Naive thymus-derived CD8-positive, alpha-beta T cell (primary cell): ENCODE results near the gene SNX1. TPM values are rescaled to one million over a fixed set of nuclear protein-coding genes. Genes with fewer than 3 reads are reported as not detected.

ENCODE experiments used
- ATAC-seq, 2 donors: fragments of 150-1000 bp; cut with Tn5 transposase in 1 of 2; sonication (Bioruptor Pico), chemical (Tn5 transposase) in 1 of 2; 1 replicate in 1 of 2; 2 replicates in 1 of 2; pipeline ENCODE4 v1.10.0; 2021; ENCODE audit warnings: mild to moderate bottlenecking in 2 of 2, moderate library complexity in 2 of 2
- POLR2A ChIA-PET: fragments of 350-600 bp; sonication (Branson Sonifier 250); formaldehyde crosslinking; loops from one replicate; lab custom pipeline; 2021; ENCODE audit warnings: antibody characterized with exemption; lab: Charles Lee
- DNase-seq, 10 donors: peaks; one replicate each; pipeline versions ENCODE4 v3.0.0 to v3.0.0-alpha.2; 2020 to 2022
- H3K27ac Mint-ChIP-seq, 10 donors: one replicate each; pipeline ENCODE4 v1.8.0; 2020 to 2022; ENCODE audit warnings: mild to moderate bottlenecking in 10 of 10, mixed read lengths in 10 of 10, moderate library complexity in 4 of 10, inconsistent platforms in 1 of 10
- H3K27me3 Mint-ChIP-seq, 5 donors: one replicate each; pipeline ENCODE4 v1.8.0; 2021 to 2022; ENCODE audit warnings: mixed read lengths in 5 of 5
- H3K36me3 Mint-ChIP-seq, 3 donors: one replicate each; pipeline ENCODE4 v1.8.0; 2020 to 2022; ENCODE audit warnings: mixed read lengths in 3 of 3, mild to moderate bottlenecking in 2 of 3, inconsistent platforms in 1 of 3
- H3K4me1 Mint-ChIP-seq, 4 donors: one replicate each; pipeline ENCODE4 v1.8.0; 2021 to 2022; ENCODE audit warnings: mixed read lengths in 4 of 4
- H3K4me3 Mint-ChIP-seq, 10 donors: one replicate each; pipeline ENCODE4 v1.8.0; 2020 to 2022; ENCODE audit warnings: mild to moderate bottlenecking in 10 of 10, mixed read lengths in 10 of 10, moderate library complexity in 6 of 10, inconsistent platforms in 1 of 10
- H3K9me3 Mint-ChIP-seq, 9 donors: one replicate each; pipeline ENCODE4 v1.8.0; 2020 to 2022; ENCODE audit warnings: mixed read lengths in 9 of 9, mild to moderate bottlenecking in 3 of 9, inconsistent platforms in 1 of 9, moderate library complexity in 1 of 9
- polyA plus RNA-seq, 3 donors: library from polyadenylated mRNA; unstranded; fragments of 300-500 nt; fragmentation: Illumina TruSeq; gene quantifications; one replicate each; pipeline ENCODE4 v1.2.3, GENCODE V29; 2021
- total RNA-seq, 8 experiments: library from RNA in 2 of 8; stranded (reverse) in 2 of 8; gene quantifications; one replicate each; pipeline ENCODE4 v1.2.3 and lab custom pipeline; 2021 to 2026

Gene SNX1
- total and polyA plus RNA-seq, 5 experiments from 2014 or later = 42.7 to 143 (median 72.6) TPM

DNA sequence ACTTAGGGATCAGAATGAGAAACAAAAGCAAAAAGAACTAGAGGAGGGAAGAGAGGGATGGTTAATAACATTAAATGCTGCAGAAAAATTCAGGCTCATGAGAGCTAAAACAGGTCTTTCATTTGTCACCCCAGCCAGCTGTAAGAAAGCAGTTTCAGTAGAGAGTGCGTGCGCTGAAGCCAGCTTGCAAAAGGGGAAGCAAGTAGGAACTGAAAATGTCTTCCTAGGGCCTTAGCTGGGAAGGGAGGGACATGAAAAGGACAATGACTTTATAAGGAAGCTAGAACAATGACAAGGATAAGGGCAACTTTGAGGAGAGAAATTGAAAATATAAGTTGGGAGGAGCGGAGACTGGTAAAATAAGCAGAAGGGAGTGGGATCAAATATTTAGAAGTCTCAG is 5.3 kb upstream of the SNX1 start:
- Mint-ChIP-seq H3K9me3 (no peaks in the 10 kb centered on the region), H3K27ac (peak overlapping the region in 3 of 10 donors; percentile 74 to 82 (median 80)), H3K4me3 (peak overlapping the region in 4 of 10 donors; percentile 5 to 51 (median 33)), H3K36me3 (peaks cover 4 to 40% (median 10%) of the 10 kb centered on the region in 3 donors), H3K27me3 (no peaks in the 10 kb centered on the region), H3K4me1 (peaks cover 29 to 60% (median 51%) of the 10 kb centered on the region in 4 donors)
- ATAC-seq (no peak), DNase-seq (no peak)
- POLR2A ChIA-PET = interaction anchor here (0.5 kb wide), 1 partner anchor 384 kb away, joined by 3 read pairs; no protein-coding TSS in a partner anchor

DNA sequence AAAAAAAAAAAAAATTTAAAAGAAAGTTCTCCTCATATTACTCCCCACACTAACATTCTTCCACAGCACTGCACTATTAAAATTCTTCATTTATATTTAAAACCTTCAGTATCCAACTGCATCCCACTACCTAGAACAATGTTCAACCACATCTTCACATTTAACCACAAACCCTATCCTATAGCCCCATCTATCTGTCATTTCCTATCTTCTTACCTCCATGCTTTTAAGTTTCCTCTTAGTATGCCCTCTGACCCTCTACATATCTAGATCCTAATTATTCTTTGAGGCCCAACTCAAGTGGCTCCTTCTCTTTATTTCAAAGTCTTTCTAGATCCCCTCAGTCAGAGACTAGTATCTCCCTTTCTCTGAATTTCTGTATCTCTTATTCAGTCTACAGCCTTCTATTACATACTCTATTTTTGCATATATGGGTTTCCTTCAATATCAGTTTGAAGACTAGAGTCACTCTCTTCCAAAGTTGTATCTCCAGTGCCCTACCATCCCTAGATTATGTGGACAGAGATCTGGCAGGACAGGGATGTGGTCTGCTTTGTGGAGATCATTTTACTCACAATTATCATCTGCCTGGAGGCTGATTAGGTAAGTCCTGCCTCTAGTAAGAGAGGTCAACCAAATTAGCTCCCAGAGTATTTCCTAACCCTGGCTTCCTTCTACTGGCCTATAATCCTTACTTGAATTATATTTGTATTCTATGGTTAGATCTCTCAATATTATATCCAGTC is 3.5 kb upstream of the SNX1 start:
- peak in 3 of 10 donors; percentile 22 to 44 (median 34) for DNase-seq
- Mint-ChIP-seq H3K27ac (peak overlapping the region in 9 of 10 donors; percentile 94 to 100 (median 100)), H3K9me3 (no peaks in the 10 kb centered on the region), H3K36me3 (peaks cover 4 to 33% (median 10%) of the 10 kb centered on the region in 3 donors), H3K27me3 (no peaks in the 10 kb centered on the region), H3K4me1 (peaks cover 36 to 77% (median 67%) of the 10 kb centered on the region in 4 donors), H3K4me3 (peak overlapping the region; percentile 93 to 100 (median 97))
- POLR2A ChIA-PET = interaction anchor here (0.9 kb wide), 1 partner anchor 9 kb away, joined by 7 read pairs; no protein-coding TSS in a partner anchor
- no peak for ATAC-seq

DNA sequence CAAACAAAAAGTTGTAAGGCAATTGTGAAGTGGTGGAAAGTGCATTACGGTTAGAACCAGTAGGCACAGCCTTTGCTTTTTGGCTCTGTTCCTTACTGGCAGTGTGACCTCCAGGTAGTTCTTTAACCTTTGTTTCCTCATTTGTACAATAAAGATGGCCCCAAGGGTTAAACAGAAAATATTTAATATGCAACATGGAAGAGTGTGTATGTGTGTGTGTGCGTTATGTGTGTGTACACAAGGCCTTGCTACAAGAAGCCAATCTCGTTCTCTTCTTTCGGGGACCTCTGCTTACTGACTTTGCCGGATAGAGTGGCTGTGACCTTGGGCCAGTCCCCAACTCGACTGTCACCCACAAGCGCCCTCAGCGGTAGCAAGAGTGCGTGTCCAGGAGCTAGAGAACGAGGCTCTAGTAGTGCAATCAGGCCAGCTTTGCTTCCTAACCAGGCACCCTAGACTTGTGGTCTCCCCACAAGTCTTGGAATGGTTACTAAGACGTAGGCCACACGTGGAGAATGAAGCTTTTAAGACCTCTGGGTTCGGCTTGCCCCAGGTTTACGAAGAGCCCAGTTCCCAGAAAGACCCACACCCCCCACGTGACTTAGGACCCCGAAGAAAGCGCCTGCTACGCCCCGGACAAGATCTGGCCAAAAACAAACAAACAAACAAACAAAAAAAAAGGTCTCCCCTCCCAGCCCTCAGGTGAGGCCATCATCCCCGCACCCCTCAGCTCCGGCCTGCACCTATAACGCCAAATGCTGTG is 2.7 kb upstream of the SNX1 start:
- ATAC-seq = peak in 1 of 2 donors; percentile 0
- H3K27ac Mint-ChIP-seq = peak overlapping the region; percentile 94 to 100 (median 100)
- no peaks in the 10 kb centered on the region for H3K9me3 Mint-ChIP-seq
- DNase-seq = peak in 9 of 10 donors; percentile 2 to 59 (median 16)
- POLR2A ChIA-PET = interaction anchor here (0.6 to 3.6 kb wide), 16 partner anchors 9 to 901 kb away, joined by 3 to 27 read pairs (median 4); partner anchors contain the start of genes PPIB, TRIP4 and USP3
- peaks cover 41 to 85% (median 75%) of the 10 kb centered on the region in 4 donors for H3K4me1 Mint-ChIP-seq
- peak overlapping the region; percentile 93 to 100 (median 97) for H3K4me3 Mint-ChIP-seq
- H3K36me3 Mint-ChIP-seq = peaks cover 4 to 26% (median 6%) of the 10 kb centered on the region in 3 donors
- no peaks in the 10 kb centered on the region for H3K27me3 Mint-ChIP-seq

DNA sequence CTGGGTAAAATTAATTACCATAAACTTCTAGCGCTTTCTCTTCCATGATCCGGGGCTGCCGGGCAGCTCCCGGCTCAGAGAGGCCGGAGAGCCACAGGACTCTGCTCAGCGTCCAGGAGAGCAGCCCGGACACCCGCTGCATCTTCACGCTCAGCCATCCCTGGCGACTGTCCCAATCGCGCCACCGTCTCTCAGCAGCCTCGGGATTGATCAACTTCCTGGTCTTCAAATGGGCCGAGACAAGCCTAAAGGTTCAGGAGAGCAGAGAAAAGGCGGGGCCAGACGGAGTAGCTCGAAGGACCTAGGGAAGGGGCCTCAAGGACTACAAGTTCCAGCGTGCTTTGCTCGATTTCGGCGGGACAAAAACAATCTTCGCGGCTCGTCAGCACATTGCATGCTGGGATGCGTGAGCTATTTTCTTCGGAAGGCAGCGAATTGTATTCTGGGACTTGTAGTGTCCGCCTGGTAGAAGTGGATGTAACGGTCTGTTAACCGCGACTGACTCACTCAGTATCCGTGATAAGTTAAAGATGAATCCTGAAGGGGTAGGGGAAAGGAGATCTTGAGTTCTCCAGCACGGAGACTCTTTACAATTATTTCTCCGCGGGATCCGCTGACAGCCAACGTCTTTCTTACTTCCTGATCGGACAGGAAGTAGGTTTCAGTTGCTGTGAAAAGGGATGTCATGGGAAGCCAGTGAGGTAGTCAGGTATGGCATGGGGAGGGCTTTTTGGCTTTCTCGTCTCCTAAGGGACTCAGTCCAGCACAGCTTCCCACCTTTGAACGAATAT is 2.0 kb upstream of the SNX1 start, which contains the start of gene CIAO2A:
CIAO2A (minus strand) TSS at position 212 of the 791 bp plus-strand sequence; CDS start at position 142, 70 bp downstream.
- Mint-ChIP-seq H3K4me3 (peak within 1 kb of the TSS; percentile 93 to 100 (median 97)), H3K9me3 (no peaks in the 10 kb centered on the region), H3K27me3 (no peaks in the 10 kb centered on the region), H3K4me1 (peaks cover 42 to 89% (median 80%) of the 10 kb centered on the region in 4 donors), H3K36me3 (peaks cover 3 to 19% (median 4%) of the 10 kb centered on the region in 3 donors), H3K27ac (peak within 1 kb of the TSS; percentile 94 to 100 (median 100))
- peak; percentile 69 to 72 for ATAC-seq
- peak; percentile 69 to 95 (median 88) for DNase-seq
- POLR2A ChIA-PET = interaction anchor here (0.6 to 3.6 kb wide), 17 partner anchors 9 to 902 kb away, joined by 3 to 27 read pairs (median 4); partner anchors contain the start of genes PPIB, TRIP4 and USP3

DNA sequence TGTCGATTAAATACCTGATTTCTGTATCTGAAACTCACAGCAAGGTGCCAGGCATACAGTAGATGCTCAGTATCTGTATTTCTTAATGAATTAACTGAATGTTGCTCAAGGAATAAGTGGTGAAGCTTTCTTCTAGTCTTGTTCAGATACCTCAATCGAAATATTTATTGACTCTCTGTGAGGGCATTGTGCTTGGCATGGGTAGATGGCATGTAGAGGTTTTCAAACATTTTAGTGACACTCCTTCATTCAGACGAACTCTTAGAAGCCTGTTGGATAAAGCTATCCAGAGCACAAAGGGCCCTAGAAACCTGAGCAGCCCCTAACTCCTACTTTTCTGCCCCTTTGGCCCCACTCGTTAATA is 369 bp upstream of the SNX1 start:
- H3K9me3 Mint-ChIP-seq = no peaks in the 10 kb centered on the region
- no peak for DNase-seq
- peaks cover 0 to 9% (median 2%) of the 10 kb centered on the region in 3 donors for H3K36me3 Mint-ChIP-seq
- peak overlapping the region; percentile 94 to 100 (median 100) for H3K27ac Mint-ChIP-seq
- POLR2A ChIA-PET = interaction anchor here (0.6 to 3.6 kb wide), 14 partner anchors 9 to 904 kb away, joined by 3 to 27 read pairs (median 4); partner anchors contain the start of genes PPIB, SNX22, TRIP4 and USP3
- H3K4me3 Mint-ChIP-seq = peak overlapping the region; percentile 93 to 100 (median 97)
- peaks cover 37 to 91% (median 84%) of the 10 kb centered on the region in 4 donors for H3K4me1 Mint-ChIP-seq
- ATAC-seq = no peak
- H3K27me3 Mint-ChIP-seq = no peaks in the 10 kb centered on the region

DNA sequence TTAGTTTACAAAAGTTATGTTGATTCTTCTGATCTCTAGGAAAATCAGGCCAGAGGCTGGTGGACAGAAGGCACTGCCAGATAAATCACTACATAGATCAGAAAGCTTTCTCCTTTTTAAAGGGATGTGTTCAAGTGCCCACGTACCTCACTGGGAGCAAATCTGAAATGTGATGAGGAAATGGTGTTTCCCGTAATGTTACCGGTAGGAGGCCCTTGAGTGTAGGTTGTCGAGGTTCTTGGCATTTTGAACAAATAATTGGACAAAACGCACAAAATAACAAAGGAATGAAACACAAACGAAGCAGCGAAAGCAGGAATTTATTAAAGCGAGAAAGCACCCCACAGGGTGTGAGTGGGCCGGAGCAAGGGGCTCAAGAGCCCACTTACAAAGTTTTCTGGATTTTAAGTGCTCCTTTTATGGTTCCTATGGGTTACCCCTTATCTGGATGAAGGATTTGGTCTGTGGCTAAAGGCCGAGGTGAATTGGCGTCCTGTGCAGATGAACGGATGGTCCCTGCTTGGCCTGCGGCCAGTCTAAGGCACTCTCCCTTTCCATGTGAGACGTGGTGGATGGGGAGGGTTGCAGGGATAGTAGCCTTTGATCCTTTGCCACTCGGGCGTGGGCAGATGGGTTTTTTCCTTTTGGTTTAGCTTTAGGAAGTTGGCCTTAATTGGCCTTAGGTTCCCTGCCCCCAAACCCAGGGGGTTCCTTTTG is 1.0 kb downstream of the SNX1 start:
- Mint-ChIP-seq H3K27ac (peak overlapping the region; percentile 94 to 100 (median 100)), H3K9me3 (no peaks in the 10 kb centered on the region), H3K27me3 (no peaks in the 10 kb centered on the region), H3K36me3 (peaks cover 0 to 7% (median 2%) of the 10 kb centered on the region in 3 donors), H3K4me1 (peaks cover 33 to 92% (median 89%) of the 10 kb centered on the region in 4 donors), H3K4me3 (peak overlapping the region; percentile 93 to 100 (median 97))
- ATAC-seq (no peak), DNase-seq (peak in 3 of 10 donors; percentile 5 to 16 (median 15))
- POLR2A ChIA-PET = interaction anchor here (0.9 to 1.6 kb wide), 3 partner anchors 56 to 1772 kb away, joined by 3 to 6 read pairs (median 3); partner anchors contain the start of gene RAB11A

DNA sequence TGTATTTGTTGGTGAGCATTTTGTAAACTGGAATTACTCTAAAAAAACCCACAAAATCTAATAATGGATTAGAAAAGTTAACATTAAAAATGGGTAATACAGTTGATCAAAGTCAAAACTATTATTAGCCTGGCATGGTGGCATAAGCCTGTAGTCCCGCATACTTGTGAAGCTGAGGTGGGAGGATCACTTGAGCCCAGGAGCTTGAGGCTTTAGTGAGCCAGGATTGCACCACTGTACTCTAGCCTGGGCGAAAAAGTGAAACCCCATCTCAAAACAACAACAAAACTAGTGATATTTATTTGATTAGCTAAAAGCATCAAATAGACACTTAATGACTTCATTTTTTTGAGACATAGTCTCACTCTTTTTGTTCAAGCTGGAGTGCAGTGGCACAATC is 3.6 kb downstream of the SNX1 start:
- Mint-ChIP-seq H3K27me3 (no peaks in the 10 kb centered on the region), H3K27ac (peak overlapping the region in 1 of 10 donors; percentile 14), H3K36me3 (peaks cover 3 to 20% (median 5%) of the 10 kb centered on the region in 3 donors), H3K9me3 (peaks cover 0 to 2% (median 0%) of the 10 kb centered on the region in 9 donors), H3K4me1 (peaks cover 23 to 86% (median 76%) of the 10 kb centered on the region in 4 donors), H3K4me3 (no peak overlapping the region)
- DNase-seq (no peak), ATAC-seq (no peak)
- POLR2A ChIA-PET = interaction anchor here (0.9 kb wide), 1 partner anchor 64 kb away, joined by 3 read pairs; the partner anchor contains the start of gene PPIB

DNA sequence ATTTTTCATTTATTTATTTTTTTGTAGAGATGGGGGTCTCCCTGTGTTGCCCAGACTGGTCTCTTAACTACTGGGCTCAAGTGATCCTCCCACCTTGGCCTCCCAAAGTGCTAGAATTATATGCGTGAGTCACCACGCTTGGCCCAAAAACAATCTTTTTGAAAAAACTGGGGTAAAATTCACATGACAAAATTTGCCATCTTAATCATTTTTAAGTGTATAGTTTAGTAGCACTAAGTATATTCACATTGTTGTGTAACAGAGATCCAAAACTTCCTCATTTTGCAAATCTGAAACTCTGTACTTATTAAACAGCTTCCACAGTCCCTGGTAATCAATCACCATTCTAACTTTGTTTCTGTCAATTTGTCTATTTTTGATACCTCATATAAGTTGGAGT is 5.2 kb downstream of the SNX1 start:
- DNase-seq (no peak), ATAC-seq (no peak)
- Mint-ChIP-seq H3K36me3 (peaks cover 3 to 18% (median 5%) of the 10 kb centered on the region in 3 donors), H3K4me1 (peaks cover 21 to 80% (median 65%) of the 10 kb centered on the region in 4 donors), H3K27ac (peak overlapping the region in 3 of 10 donors; percentile 27 to 62 (median 43)), H3K4me3 (no peak overlapping the region), H3K9me3 (peaks cover 0 to 2% (median 0%) of the 10 kb centered on the region in 9 donors), H3K27me3 (no peaks in the 10 kb centered on the region)
- POLR2A ChIA-PET = no interaction called here

DNA sequence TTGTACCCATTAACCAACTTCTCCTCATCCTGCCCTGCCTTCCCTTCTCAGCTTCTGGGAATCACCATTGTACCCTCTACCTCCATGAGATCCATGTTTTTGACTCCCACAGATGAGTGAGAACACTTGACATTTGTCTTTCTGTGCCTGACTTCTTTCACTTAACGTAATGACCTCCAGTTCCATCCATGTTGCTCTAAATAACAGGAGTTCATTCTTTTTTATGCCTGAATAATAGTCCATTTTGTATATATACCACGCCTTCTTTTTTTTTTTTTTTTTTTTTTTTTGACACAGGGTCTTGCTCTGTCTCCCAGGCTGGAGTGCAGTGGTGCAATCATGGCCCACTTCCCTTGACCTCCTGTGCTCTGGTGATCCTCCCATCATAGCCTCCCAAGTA is 6.7 kb downstream of the SNX1 start:
- ATAC-seq (no peak), DNase-seq (no peak)
- Mint-ChIP-seq H3K27me3 (no peaks in the 10 kb centered on the region), H3K4me3 (no peak overlapping the region), H3K4me1 (peaks cover 22 to 79% (median 63%) of the 10 kb centered on the region in 4 donors), H3K36me3 (peaks cover 3 to 21% (median 5%) of the 10 kb centered on the region in 3 donors), H3K27ac (no peak overlapping the region), H3K9me3 (peaks cover 0 to 2% (median 0%) of the 10 kb centered on the region in 9 donors)
- POLR2A ChIA-PET = interaction anchor here (1.2 kb wide), 1 partner anchor 9 kb away, joined by 3 read pairs; the partner anchor contains the start of gene CIAO2A

DNA sequence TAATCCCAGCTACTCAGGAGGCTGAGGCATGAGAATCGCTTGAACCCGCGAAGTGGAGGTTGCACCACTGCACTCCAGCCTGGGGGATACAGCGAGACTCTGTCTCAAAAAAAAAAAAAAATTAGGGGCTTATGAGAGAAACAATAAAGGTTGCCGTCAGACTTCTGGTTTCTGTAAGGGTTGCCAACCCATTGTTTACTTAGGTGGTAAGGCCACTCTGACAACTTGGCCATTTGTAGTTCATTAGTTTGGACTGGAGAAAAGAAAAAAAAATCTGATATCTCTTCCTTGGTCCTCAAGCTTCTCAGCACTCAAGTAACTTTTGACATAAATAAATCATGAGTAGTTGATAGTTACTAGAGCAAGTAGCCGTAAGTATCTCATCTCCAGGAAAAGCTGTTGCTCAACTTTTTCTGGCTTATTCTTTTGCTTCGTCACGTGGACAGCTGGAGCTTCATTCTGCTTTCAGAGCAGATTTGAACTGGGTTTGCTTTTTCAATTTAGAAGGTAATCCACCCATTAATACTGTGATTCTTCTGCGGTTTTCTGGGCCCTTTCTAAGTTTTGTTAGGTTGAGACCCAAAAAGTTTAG is 9.4 kb downstream of the SNX1 start:
- H3K27ac Mint-ChIP-seq = peak overlapping the region in 2 of 10 donors; percentile 40 to 53
- POLR2A ChIA-PET = interaction anchor here (0.7 kb wide), 1 partner anchor 60 kb away, joined by 4 read pairs; no protein-coding TSS in a partner anchor

More for the DNA sequence above, 9.4 kb downstream of the SNX1 start:
- Mint-ChIP-seq H3K4me3 (no peak overlapping the region), H3K9me3 (peaks cover 0 to 2% (median 0%) of the 10 kb centered on the region in 9 donors), H3K36me3 (peaks cover 3 to 20% (median 3%) of the 10 kb centered on the region in 3 donors), H3K4me1 (peaks cover 18 to 73% (median 53%) of the 10 kb centered on the region in 4 donors), H3K27me3 (no peaks in the 10 kb centered on the region)
- DNase-seq = no peak
- ATAC-seq = no peak
